ENCODE data around the gene FNBP1.
"Not testable (repeated sequence)": the region's sequence is repeated elsewhere in the genome, so short reads cannot be mapped to it uniquely, and the experiment has no call there.

Gene FNBP1

GRCh38 chr9:129895376-129896268 is 147.4 kb downstream of the FNBP1 start:
- DNase-seq, result no peak

- DNase-seq, result peak in 5 of 58 donors; percentile 14 to 36 (median 23)
Measured at GRCh38 chr9:129894120-129894823, 148.7 kb downstream of the FNBP1 start.

GRCh38 chr9:129891569-129891968 is 151.4 kb downstream of the FNBP1 start:
- no peak for DNase-seq

GRCh38 chr9:129890718-129891299 is 152.2 kb downstream of the FNBP1 start:
- not testable (repeated sequence) for DNase-seq

- no peak for DNase-seq
Measured at GRCh38 chr9:129889941-129890717, 152.9 kb downstream of the FNBP1 start.

GRCh38 chr9:129889122-129889940 is 153.7 kb downstream of the FNBP1 start:
- no peak for DNase-seq

GRCh38 chr9:129888293-129889121 is 154.5 kb downstream of the FNBP1 start:
- DNase-seq, result no peak

GRCh38 chr9:129887334-129888292 is 155.4 kb downstream of the FNBP1 start:
- DNase-seq, result no peak

- peak in 24 of 58 donors; percentile 20 to 70 (median 38) for DNase-seq
Measured at GRCh38 chr9:129886226-129887174, 156.5 kb downstream of the FNBP1 start.

GRCh38 chr9:129885670-129886106 is 157.3 kb downstream of the FNBP1 start:
- DNase-seq, result peak in 54 of 58 donors; percentile 21 to 90 (median 74)

GRCh38 chr9:129885018-129885669 is 157.8 kb downstream of the FNBP1 start:
- peak in 3 of 58 donors; percentile 54 to 63 (median 59) for DNase-seq

GRCh38 chr9:129884220-129885017 is 158.6 kb downstream of the FNBP1 start:
- DNase-seq, result peak in 50 of 58 donors; percentile 24 to 81 (median 58)

- DNase-seq, result no peak
Measured at GRCh38 chr9:129881547-129882324, 161.3 kb downstream of the FNBP1 start.

Data from anterior cingulate cortex (tissue), 58 donors.